SK-N-SH (cell line): Measurements from ENCODE around the gene TRAF2.

Source experiments
- FOXM1 ChIP-seq: IDR thresholded peaks from 2 replicates; pipeline ENCODE4 v1.4.0; 2012; ENCODE audit warnings: low read depth, mild to moderate bottlenecking
- JUND ChIP-seq: IDR thresholded peaks from 2 replicates; pipeline ENCODE4 v1.4.0; 2012
- NFIC ChIP-seq: IDR thresholded peaks from 2 replicates; pipeline ENCODE4 v1.4.0; 2012; ENCODE audit warnings: borderline replicate concordance
- POLR2AphosphoS5 ChIP-seq: IDR thresholded peaks from 2 replicates; pipeline ENCODE4 v1.6.1; 2012; ENCODE audit warnings: low read depth, low read length
- RFX5 ChIP-seq: IDR thresholded peaks from 2 replicates; pipeline ENCODE4 v1.6.1; 2012; ENCODE audit warnings: mild to moderate bottlenecking, improper control_type of control experiment, low read length
- TF ChIP-seq, protein P1 (sequence below): IDR thresholded peaks from 2 replicates; pipeline ENCODE4 v1.4.0; 2012; ENCODE audit warnings: low read depth, borderline replicate concordance
- TF ChIP-seq, protein P2 (sequence below): IDR thresholded peaks from 2 replicates; pipeline ENCODE4 v1.4.0; 2012; ENCODE audit warnings: low read depth
- TF ChIP-seq, protein P3 (sequence below): fragments of 200-600 bp; sonication (generic); IDR thresholded peaks from 2 replicates; pipeline ENCODE4 v1.6.1; 2017; ENCODE audit warnings: antibody characterized with exemption, mild to moderate bottlenecking, moderate library complexity
- TF ChIP-seq, protein P4 (sequence below): IDR thresholded peaks from 2 replicates; pipeline ENCODE4 v1.6.1; 2012; ENCODE audit warnings: mild to moderate bottlenecking, low read depth, low read length, moderate library complexity

DNA sequence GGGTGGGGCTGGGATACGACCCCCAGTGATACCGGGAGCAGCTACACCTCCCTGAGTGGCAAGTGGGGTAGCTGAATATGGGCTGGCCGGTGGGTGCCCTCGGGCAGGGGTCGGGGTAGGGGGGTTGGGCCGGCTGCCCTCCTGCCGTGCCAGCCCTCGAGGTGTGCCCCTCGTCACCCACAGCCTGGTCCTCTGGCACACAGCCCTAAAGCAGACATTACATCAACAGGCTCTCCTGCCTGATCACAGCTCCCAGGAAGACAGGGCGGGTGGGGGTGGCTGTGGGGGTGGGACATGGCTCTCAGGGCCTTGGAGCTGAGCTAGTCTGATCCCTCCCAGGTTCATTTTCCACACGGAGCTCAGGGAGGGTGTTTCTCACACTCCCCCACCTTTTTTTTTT lies 35.0 kb downstream of the TRAF2 start:
- no peak for TF ChIP-seq FOXM1
- TF ChIP-seq, protein P1, sequence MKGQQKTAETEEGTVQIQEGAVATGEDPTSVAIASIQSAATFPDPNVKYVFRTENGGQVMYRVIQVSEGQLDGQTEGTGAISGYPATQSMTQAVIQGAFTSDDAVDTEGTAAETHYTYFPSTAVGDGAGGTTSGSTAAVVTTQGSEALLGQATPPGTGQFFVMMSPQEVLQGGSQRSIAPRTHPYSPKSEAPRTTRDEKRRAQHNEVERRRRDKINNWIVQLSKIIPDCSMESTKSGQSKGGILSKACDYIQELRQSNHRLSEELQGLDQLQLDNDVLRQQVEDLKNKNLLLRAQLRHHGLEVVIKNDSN: no peak
- TF ChIP-seq NFIC: no peak
- TF ChIP-seq, protein P2, sequence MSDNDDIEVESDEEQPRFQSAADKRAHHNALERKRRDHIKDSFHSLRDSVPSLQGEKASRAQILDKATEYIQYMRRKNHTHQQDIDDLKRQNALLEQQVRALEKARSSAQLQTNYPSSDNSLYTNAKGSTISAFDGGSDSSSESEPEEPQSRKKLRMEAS: no peak
- no peak for TF ChIP-seq JUND
- no peak for TF ChIP-seq RFX5
- TF ChIP-seq, protein P3, sequence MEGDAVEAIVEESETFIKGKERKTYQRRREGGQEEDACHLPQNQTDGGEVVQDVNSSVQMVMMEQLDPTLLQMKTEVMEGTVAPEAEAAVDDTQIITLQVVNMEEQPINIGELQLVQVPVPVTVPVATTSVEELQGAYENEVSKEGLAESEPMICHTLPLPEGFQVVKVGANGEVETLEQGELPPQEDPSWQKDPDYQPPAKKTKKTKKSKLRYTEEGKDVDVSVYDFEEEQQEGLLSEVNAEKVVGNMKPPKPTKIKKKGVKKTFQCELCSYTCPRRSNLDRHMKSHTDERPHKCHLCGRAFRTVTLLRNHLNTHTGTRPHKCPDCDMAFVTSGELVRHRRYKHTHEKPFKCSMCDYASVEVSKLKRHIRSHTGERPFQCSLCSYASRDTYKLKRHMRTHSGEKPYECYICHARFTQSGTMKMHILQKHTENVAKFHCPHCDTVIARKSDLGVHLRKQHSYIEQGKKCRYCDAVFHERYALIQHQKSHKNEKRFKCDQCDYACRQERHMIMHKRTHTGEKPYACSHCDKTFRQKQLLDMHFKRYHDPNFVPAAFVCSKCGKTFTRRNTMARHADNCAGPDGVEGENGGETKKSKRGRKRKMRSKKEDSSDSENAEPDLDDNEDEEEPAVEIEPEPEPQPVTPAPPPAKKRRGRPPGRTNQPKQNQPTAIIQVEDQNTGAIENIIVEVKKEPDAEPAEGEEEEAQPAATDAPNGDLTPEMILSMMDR: no peak
- TF ChIP-seq POLR2AphosphoS5: no peak
- TF ChIP-seq, protein P4, sequence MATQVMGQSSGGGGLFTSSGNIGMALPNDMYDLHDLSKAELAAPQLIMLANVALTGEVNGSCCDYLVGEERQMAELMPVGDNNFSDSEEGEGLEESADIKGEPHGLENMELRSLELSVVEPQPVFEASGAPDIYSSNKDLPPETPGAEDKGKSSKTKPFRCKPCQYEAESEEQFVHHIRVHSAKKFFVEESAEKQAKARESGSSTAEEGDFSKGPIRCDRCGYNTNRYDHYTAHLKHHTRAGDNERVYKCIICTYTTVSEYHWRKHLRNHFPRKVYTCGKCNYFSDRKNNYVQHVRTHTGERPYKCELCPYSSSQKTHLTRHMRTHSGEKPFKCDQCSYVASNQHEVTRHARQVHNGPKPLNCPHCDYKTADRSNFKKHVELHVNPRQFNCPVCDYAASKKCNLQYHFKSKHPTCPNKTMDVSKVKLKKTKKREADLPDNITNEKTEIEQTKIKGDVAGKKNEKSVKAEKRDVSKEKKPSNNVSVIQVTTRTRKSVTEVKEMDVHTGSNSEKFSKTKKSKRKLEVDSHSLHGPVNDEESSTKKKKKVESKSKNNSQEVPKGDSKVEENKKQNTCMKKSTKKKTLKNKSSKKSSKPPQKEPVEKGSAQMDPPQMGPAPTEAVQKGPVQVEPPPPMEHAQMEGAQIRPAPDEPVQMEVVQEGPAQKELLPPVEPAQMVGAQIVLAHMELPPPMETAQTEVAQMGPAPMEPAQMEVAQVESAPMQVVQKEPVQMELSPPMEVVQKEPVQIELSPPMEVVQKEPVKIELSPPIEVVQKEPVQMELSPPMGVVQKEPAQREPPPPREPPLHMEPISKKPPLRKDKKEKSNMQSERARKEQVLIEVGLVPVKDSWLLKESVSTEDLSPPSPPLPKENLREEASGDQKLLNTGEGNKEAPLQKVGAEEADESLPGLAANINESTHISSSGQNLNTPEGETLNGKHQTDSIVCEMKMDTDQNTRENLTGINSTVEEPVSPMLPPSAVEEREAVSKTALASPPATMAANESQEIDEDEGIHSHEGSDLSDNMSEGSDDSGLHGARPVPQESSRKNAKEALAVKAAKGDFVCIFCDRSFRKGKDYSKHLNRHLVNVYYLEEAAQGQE: no peak
